WTC11 (cell line): Measurements from ENCODE around the gene PLA2G2D.

Experiments
- CTCF ChIP-seq: fragments of 200-600 bp; IDR thresholded peaks from 2 replicates; pipeline ENCODE4 v1.8.0; 2022; ENCODE audit warnings: antibody characterized with exemption
- NFE2L1 ChIP-seq: sonication (generic); formaldehyde crosslinking; IDR thresholded peaks from 2 replicates; pipeline ENCODE4 v1.8.1; 2023; ENCODE audit warnings: missing genetic modification reagents
- RORB ChIP-seq: fragments of 250-450 bp; sonication (Bioruptor Pico); IDR thresholded peaks from 2 replicates; pipeline ENCODE4 v1.9.0; 2021; ENCODE audit warnings: mild to moderate bottlenecking
- ZNF138 ChIP-seq: sonication (generic); formaldehyde crosslinking; conservative IDR thresholded peaks from 2 replicates; pipeline ENCODE4 v1.8.1; 2022; ENCODE audit warnings: mild to moderate bottlenecking, moderate library complexity, missing genetic modification reagents
- TF ChIP-seq, protein P1 (sequence below): sonication (generic); formaldehyde crosslinking; IDR thresholded peaks from 2 replicates; pipeline ENCODE4 v1.8.0; 2023; ENCODE audit warnings: mild to moderate bottlenecking, missing genetic modification reagents
- TF ChIP-seq, protein P2 (sequence below): fragments of 250-450 bp; sonication (Bioruptor Pico); IDR thresholded peaks from 2 replicates; pipeline ENCODE4 v1.8.0; 2021; ENCODE audit warnings: mild to moderate bottlenecking
- TF ChIP-seq, protein P3 (sequence below): sonication (generic); formaldehyde crosslinking; IDR thresholded peaks from 2 replicates; pipeline ENCODE4 v1.8.0; 2022; ENCODE audit warnings: mild to moderate bottlenecking, missing genetic modification reagents

- no peak for TF ChIP-seq CTCF
- no peak for TF ChIP-seq RORB (CRISPR knock-in tag)
- TF ChIP-seq, protein P1, sequence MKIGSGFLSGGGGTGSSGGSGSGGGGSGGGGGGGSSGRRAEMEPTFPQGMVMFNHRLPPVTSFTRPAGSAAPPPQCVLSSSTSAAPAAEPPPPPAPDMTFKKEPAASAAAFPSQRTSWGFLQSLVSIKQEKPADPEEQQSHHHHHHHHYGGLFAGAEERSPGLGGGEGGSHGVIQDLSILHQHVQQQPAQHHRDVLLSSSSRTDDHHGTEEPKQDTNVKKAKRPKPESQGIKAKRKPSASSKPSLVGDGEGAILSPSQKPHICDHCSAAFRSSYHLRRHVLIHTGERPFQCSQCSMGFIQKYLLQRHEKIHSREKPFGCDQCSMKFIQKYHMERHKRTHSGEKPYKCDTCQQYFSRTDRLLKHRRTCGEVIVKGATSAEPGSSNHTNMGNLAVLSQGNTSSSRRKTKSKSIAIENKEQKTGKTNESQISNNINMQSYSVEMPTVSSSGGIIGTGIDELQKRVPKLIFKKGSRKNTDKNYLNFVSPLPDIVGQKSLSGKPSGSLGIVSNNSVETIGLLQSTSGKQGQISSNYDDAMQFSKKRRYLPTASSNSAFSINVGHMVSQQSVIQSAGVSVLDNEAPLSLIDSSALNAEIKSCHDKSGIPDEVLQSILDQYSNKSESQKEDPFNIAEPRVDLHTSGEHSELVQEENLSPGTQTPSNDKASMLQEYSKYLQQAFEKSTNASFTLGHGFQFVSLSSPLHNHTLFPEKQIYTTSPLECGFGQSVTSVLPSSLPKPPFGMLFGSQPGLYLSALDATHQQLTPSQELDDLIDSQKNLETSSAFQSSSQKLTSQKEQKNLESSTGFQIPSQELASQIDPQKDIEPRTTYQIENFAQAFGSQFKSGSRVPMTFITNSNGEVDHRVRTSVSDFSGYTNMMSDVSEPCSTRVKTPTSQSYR (CRISPR knock-in tag): no peak
- TF ChIP-seq, protein P2, sequence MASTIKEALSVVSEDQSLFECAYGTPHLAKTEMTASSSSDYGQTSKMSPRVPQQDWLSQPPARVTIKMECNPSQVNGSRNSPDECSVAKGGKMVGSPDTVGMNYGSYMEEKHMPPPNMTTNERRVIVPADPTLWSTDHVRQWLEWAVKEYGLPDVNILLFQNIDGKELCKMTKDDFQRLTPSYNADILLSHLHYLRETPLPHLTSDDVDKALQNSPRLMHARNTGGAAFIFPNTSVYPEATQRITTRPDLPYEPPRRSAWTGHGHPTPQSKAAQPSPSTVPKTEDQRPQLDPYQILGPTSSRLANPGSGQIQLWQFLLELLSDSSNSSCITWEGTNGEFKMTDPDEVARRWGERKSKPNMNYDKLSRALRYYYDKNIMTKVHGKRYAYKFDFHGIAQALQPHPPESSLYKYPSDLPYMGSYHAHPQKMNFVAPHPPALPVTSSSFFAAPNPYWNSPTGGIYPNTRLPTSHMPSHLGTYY (CRISPR knock-in tag): no peak
- TF ChIP-seq NFE2L1 (CRISPR knock-in tag): no peak
- TF ChIP-seq, protein P3, sequence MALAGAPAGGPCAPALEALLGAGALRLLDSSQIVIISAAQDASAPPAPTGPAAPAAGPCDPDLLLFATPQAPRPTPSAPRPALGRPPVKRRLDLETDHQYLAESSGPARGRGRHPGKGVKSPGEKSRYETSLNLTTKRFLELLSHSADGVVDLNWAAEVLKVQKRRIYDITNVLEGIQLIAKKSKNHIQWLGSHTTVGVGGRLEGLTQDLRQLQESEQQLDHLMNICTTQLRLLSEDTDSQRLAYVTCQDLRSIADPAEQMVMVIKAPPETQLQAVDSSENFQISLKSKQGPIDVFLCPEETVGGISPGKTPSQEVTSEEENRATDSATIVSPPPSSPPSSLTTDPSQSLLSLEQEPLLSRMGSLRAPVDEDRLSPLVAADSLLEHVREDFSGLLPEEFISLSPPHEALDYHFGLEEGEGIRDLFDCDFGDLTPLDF (CRISPR knock-in tag): no peak
- TF ChIP-seq ZNF138 (CRISPR knock-in tag): no peak
These were observed 30.4 kb upstream of the PLA2G2D start for GRCh38 chr1:20149601-20150325.
